Activated CD8-positive, alpha-beta memory T cell treated with anti-CD3 and anti-CD28 coated beads for 36 hours (primary cell): ENCODE measurements around the gene STK16. TPM values are rescaled to one million over a fixed set of nuclear protein-coding genes. Genes with fewer than 3 reads are reported as not detected.
"Not testable (repeated sequence)": the region's sequence is repeated elsewhere in the genome, so short reads cannot be mapped to it uniquely, and the experiment has no call there.

Experiments used
- CTCF ChIA-PET: fragments of 350-600 bp; sonication (Branson Sonifier 250); formaldehyde crosslinking; loops from one replicate; lab custom pipeline; 2021; ENCODE audit warnings: antibody characterized with exemption; lab: Charles Lee
- POLR2A ChIA-PET: fragments of 350-600 bp; sonication (Branson Sonifier 250); formaldehyde crosslinking; loops from one replicate; lab custom pipeline; 2021; ENCODE audit warnings: antibody characterized with exemption; lab: Charles Lee
- total RNA-seq, 2 experiments: library from RNA; stranded (reverse); gene quantifications; one replicate each; pipeline ENCODE4 v1.2.3, GENCODE V29; 2021

Gene STK16
- 10 to 100 TPM; 34.4 to 35.8 TPM for total RNA-seq

DNA sequence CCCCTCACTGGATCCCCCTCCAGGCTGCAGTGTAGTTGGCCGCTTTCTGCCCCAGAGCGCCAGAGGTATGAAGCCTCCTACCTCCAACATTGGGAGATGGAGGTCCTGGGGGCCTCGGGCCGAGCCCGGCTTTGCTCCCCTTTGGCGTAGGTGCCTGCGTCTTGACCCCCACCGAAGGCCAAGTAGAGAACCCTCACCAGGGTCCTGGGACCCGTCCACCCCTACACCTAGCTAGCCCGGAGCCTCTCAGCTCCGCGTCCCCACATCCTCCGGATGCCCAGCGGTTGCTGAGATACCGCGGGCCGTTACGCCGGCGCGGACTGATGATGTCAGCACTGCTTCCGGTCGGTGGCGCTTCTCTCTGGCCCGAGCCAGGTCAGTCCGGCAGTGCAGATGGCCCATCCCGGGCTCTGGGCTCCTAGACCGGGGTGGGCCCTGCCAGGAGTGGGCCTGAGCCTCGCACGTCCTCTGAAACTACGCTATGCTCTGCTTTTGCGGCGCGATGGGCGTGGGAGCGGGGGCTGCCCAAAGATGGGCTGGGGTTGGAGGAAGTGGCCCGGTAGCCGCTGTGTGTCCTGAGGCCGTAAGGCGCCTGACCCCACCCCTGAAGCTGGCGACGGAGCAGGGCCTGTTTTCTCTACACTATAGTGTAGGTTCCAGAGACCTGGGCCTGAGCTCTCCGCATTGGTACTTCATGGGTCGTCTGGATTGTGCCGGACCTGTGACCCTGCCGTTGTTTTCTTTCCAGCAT is at the start of gene STK16, which contains the start of gene GLB1L:
TSS of gene STK16 (plus strand) at position 332 of the 751 bp plus-strand sequence. CDS start 521 bp downstream, outside the sequence.
TSS of gene GLB1L (minus strand) at position 297 of the 751 bp plus-strand sequence. CDS start 1,871 bp downstream, outside the sequence.
- POLR2A ChIA-PET = interaction anchor here (0.6 to 2.6 kb wide), 13 partner anchors 9 to 69 kb away, joined by 3 to 39 read pairs (median 4); partner anchors contain the start of genes ANKZF1, ATG9A, CNPPD1 and DNAJB2

GRCh38 chr2:219197388-219197787 is 47.9 kb upstream of the STK16 start:
- ChIA-PET CTCF (interaction anchor here (0.7 kb wide), 1 partner anchor 924 kb away, joined by 8 read pairs; no protein-coding TSS in a partner anchor), POLR2A (interaction anchor here (0.7 kb wide), 2 partner anchors 43 to 57 kb away, joined by 6 to 7 read pairs; partner anchors contain the start of gene TUBA4A)

More for the DNA sequence above, at the start of gene STK16, which contains the start of gene GLB1L:
- CTCF ChIA-PET = interaction anchor here (0.6 to 1.9 kb wide), 12 partner anchors 9 to 86 kb away, joined by 3 to 7 read pairs (median 4); partner anchors contain the start of genes ABCB6, ANKZF1, ATG9A and DNAJB2

DNA sequence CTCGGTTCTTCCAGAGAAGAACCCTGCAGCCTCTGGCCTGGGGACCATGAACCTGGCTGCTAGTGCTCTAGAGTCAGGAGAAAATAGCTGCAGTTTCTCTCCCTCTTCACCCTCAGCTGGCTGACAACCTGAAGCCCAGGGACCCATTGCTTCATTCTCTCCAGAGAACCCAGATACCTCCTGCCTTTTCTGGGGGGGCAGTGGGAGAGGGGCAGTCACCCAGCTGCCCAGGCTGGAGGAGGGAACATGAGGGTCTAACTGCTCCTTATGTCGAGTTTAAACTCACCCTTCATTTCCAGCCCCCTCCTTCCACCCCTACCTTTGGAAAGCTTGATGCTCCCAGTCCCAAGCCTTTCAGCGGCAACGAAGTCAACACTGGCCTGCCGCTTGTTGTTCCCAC is 46.3 kb upstream of the STK16 start:
- ChIA-PET CTCF (interaction anchor here (1.8 kb wide), 1 partner anchor 16 kb away, joined by 7 read pairs; no protein-coding TSS in a partner anchor), POLR2A (interaction anchor here (2.1 to 2.6 kb wide), 2 partner anchors 20 to 23 kb away, joined by 10 to 11 read pairs; partner anchors contain the start of genes ABCB6 and CNPPD1)

DNA sequence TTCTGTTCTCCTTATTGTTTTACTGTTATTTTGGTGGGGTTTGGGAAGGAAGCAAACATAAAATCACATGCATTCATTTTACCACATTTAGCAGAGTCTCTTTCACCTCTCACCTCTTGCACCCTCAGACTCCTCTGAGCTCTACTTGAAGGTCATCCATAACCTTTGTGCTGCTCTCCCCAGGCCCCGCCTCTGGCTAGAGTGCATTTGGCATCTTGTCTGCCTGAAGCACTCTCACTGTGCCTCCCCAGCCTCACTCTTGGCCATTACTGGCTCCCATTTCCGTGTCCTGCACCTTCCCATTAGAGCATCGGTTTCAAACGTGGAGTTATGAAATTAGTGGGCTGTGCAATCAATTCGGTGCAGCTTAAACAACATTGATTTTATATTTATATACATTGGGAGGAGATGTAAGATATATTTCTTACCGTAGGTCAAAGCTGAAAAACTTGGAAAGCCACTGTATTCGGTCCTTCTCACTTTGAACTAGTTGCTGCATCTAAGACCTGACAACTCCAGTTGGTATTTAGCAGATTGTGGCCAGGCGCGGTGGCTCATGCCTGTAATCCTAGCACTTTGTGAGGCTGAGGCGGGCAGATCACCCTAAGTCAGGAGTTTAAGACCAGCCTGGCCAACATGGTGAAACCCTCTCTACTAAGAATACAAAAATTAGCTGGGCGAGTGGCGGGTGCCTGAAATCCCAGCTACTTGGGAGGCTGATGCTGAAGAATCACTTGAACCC is 45.6 kb upstream of the STK16 start:
- POLR2A ChIA-PET = interaction anchor here (0.7 to 2.6 kb wide), 9 partner anchors 9 to 540 kb away, joined by 3 to 15 read pairs (median 6); partner anchors contain the start of genes ABCB6, ANKZF1, ATG9A and BCS1L
- CTCF ChIA-PET = interaction anchor here (1.8 kb wide), 1 partner anchor 17 kb away, joined by 7 read pairs; no protein-coding TSS in a partner anchor

DNA sequence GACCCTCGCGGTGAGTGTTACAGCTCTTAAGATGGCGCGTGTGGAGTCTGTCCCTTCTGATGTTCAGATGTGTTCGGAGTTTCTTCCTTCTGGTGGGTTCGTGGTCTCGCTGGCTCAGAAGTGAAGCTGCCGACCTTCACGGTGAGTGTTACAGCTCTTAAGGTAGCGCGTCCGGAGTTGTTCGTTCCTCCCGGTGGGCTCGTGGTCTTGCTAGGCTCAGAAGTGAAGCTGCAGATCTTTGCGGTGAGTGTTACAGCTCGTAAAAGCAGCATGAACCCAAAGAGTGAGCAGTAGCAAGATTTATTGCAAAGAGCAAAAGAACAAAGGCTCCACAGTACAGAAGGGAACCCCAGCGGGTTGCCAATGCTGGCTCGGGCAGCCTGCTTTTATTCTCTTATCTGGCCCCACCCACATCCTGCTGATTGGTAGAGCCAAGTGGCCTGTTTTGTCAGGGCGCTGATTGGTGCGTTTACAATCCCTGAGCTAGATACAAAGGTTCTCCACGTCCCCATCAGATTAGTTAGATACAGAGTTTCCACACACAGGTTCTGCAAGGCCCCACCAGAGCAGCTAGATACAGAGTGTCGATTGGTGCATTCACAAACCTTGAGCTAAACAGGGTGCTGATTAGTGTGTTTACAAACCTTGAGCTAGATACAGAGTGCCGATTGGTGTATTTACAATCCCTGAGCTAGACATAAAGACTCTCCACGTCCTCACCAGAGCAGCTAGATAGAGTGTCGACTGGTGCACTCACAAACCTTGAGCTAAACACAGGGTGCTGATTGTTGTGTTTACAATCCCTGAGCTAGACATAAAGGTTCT is 44.6 kb upstream of the STK16 start:
- ChIA-PET POLR2A (interaction anchor here (0.6 to 2.6 kb wide), 12 partner anchors 8 to 541 kb away, joined by 3 to 15 read pairs (median 6); partner anchors contain the start of genes ABCB6, ANKZF1, ATG9A and BCS1L), CTCF (interaction anchor here (0.8 to 1.8 kb wide), 2 partner anchors 11 to 18 kb away, joined by 3 to 7 read pairs; no protein-coding TSS in a partner anchor)

DNA sequence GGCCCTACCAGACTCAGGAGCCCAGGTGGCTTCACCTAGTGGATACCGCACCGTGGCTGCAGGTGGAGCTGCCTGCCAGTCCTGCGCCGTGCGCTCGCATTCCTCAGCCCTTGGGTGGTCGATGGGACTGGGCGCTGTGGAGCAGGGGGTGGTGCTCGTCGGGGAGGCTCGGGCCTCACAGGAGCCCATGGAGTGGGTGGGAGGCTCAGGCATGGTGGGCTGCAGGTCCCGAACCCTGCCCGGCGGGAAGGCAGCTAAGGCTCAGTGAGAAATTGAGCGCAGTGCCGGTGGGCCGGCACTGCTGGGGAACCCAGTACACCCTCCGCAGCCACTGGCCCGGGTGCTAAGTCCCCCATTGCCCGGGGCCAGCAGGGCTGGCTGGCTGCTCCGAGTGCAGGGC is 43.9 kb upstream of the STK16 start:
- CTCF ChIA-PET = not testable (repeated sequence)

GRCh38 chr2:219204425-219205164 is 40.7 kb upstream of the STK16 start:
- CTCF ChIA-PET = interaction anchor here (2.2 kb wide), 1 partner anchor 90 kb away, joined by 6 read pairs; no protein-coding TSS in a partner anchor
- POLR2A ChIA-PET = interaction anchor here (0.7 kb wide), 2 partner anchors 49 to 638 kb away, joined by 4 to 5 read pairs; partner anchors contain the start of gene TUBA4A

More for the DNA sequence above, 43.9 kb upstream of the STK16 start:
- POLR2A ChIA-PET = interaction anchor here (1.2 to 2.6 kb wide), 4 partner anchors 18 to 187 kb away, joined by 3 to 15 read pairs (median 7); partner anchors contain the start of genes ABCB6, DNPEP, GLB1L and STK16

DNA sequence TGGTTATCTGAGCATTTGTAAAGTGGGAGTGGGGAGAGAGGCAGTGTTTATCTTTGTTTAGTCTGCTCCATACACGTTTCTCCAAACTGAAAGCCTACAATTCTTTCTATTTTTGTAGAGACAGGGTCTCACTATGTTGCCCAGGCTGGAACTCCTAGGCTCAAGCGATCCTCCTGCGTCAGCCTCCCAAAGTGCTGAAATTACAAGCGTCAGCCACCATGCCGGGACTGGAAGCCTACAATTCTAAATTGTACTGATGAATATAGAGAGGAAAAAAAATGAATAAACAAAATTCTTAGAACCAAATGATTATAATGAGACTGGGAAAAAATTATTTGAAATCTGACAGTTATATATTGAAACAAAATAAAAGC is 40.1 kb upstream of the STK16 start:
- ChIA-PET CTCF (interaction anchor here (1.4 kb wide), 1 partner anchor 28 kb away, joined by 7 read pairs; the partner anchor contains the start of gene CNPPD1), POLR2A (interaction anchor here (0.7 to 2.9 kb wide), 3 partner anchors 16 to 49 kb away, joined by 4 to 18 read pairs (median 4); partner anchors contain the start of genes ANKZF1, ATG9A and TUBA4A)

GRCh38 chr2:219205981-219206327 is 39.3 kb upstream of the STK16 start:
- CTCF ChIA-PET = interaction anchor here (0.6 to 1.4 kb wide), 9 partner anchors 12 to 147 kb away, joined by 3 to 7 read pairs (median 4); partner anchors contain the start of genes CNPPD1 and SLC23A3
- POLR2A ChIA-PET = interaction anchor here (0.6 to 2.9 kb wide), 16 partner anchors 13 to 213 kb away, joined by 3 to 18 read pairs (median 6); partner anchors contain the start of genes ABCB6, ANKZF1, ATG9A and CNPPD1

DNA sequence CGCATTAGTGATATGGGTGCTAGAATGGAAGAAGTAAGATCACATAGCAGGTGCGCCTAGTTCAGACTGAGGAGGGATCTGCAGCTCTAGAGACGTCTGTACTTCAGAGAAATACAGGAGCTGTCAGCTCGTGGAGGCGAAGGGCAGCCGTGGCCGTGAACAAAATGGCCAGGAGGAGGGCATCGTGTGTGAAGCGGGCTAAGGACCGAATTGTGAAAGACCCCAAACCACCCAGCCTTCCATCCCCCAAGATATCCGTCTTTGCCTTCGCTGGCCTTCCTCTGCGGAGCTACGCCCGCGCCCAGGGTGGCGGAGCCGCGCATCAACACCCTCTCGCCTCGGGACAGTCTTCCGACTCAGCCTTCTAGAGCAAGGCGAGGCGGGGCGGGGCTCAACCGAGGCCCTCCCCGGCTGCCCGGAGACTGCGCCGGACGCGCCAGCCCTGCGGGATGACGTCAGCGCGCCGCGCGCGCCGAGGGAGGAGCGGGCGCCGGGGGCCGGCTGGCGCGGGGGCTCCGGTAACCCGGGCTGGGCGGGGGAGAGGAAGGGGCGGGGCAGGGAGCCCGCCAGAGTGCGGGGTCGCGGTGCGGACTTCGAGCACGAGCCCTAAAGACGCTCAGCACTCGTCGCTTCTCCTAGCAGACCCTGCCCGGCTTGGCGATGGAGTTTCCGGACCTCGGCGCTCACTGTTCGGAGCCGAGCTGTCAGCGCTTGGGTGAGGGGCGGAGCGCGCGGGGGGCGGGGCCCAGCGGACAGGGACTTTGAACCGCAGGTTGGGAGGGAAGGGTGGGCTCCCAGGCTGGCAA is 38.7 kb upstream of the STK16 start, which contains the start of gene ZFAND2B:
TSS of gene ZFAND2B (plus strand) at position 455 of the 806 bp plus-strand sequence. CDS start at position 661, 206 bp downstream.
- ChIA-PET POLR2A (interaction anchor here (0.6 to 2.9 kb wide), 17 partner anchors 12 to 213 kb away, joined by 3 to 18 read pairs (median 6); partner anchors contain the start of genes ABCB6, ANKZF1, ATG9A and CNPPD1), CTCF (interaction anchor here (0.6 to 1.4 kb wide), 10 partner anchors 11 to 148 kb away, joined by 3 to 7 read pairs (median 4); partner anchors contain the start of genes CNPPD1 and SLC23A3)

DNA sequence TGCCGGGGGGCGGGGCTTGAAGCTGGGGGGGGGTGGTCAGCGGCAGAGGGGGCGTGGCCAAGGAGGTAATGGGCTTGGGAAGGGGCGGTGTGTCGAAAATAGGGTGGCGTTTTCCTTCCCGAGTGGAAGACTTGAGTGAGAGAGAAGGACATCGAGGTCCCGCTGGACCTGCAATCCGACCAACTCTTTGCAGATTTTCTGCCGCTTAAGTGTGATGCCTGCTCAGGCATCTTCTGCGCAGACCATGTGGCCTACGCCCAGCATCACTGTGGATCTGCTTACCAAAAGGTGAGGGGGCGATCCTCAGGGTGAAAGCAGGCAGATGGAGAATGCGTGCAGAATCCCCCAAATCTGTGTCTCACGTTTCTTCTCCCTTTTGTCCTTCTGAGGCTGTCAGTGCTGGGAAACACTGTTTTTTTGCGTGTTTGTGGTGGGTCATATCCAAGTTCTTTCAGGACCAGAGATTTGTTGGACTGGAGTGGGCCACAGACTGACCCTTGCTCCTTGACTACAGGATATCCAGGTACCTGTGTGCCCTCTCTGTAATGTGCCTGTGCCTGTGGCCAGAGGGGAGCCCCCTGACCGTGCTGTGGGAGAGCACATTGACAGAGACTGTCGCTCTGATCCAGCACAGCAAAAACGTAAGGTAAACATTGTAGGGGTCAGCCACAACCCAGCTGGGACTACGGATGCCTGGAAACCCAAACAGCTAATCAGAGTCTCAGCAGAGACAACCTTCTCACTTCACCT is 38.0 kb upstream of the STK16 start:
- ChIA-PET POLR2A (interaction anchor here (0.6 to 2.9 kb wide), 11 partner anchors 11 to 47 kb away, joined by 3 to 18 read pairs (median 7); partner anchors contain the start of genes ABCB6, ANKZF1, ATG9A and CNPPD1), CTCF (interaction anchor here (1.1 to 1.9 kb wide), 4 partner anchors 10 to 88 kb away, joined by 5 to 9 read pairs (median 7); no protein-coding TSS in a partner anchor)

GRCh38 chr2:219207884-219208740 is 37.2 kb upstream of the STK16 start:
- ChIA-PET POLR2A (interaction anchor here (0.6 to 2.9 kb wide), 5 partner anchors 8 to 33 kb away, joined by 4 to 18 read pairs (median 7); partner anchors contain the start of genes ABCB6, ANKZF1, ATG9A and CNPPD1), CTCF (interaction anchor here (0.6 to 1.9 kb wide), 4 partner anchors 9 to 48 kb away, joined by 3 to 9 read pairs (median 6); partner anchors contain the start of gene NHEJ1)
